ENCODE measurements around the gene MEIOSIN. TPM values are rescaled to one million over a fixed set of nuclear protein-coding genes. Genes with fewer than 3 reads are reported as not detected.

Gene MEIOSIN
- total RNA-seq, 1 experiment from 2014 or later: not detected

DNA sequence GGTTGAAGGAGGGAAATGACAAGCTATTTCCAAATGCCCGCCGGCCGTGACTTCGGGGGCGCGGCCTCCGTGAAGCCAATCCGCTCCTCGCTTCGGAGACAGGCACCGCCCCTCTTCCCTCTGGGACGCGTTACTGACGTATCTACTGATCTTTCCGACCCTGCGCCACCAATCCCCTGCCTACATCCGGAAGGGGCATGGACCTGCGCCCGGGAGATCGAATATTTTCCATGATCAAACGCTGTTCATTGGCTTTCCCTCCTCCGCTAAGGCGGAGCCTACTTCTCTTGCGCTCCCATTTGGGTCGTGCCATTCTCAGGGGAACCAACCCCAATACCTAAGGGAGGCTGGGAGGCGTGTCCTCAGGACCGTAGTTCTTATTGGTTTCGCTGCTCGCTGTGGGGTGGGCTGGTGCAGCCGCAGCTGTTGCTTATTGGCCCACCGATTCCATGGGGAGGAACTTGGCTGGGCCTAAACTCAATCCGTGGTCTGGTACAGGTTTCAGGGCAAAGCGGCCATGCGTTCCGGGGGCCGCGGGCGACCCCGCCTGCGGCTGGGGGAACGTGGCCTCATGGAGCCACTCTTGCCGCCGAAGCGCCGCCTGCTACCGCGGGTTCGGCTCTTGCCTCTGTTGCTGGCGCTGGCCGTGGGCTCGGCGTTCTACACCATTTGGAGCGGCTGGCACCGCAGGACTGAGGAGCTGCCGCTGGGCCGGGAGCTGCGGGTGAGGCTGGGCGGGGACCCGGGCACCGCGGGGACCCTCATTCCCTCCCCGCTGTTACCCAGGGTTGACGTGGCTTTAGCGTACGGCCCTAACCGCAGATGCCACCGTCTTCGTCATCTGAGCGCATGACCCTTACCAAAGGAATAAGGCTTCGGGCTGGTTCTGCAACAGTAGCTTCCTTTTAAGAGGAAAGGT, 40.8 kb upstream of the MEIOSIN start, which contains the start of gene QPCTL:
Gene QPCTL (plus strand): TSS at position 480 of the 919 bp plus-strand sequence. CDS start 38 bp downstream, at position 518.
- TF ChIP-seq, protein P1, sequence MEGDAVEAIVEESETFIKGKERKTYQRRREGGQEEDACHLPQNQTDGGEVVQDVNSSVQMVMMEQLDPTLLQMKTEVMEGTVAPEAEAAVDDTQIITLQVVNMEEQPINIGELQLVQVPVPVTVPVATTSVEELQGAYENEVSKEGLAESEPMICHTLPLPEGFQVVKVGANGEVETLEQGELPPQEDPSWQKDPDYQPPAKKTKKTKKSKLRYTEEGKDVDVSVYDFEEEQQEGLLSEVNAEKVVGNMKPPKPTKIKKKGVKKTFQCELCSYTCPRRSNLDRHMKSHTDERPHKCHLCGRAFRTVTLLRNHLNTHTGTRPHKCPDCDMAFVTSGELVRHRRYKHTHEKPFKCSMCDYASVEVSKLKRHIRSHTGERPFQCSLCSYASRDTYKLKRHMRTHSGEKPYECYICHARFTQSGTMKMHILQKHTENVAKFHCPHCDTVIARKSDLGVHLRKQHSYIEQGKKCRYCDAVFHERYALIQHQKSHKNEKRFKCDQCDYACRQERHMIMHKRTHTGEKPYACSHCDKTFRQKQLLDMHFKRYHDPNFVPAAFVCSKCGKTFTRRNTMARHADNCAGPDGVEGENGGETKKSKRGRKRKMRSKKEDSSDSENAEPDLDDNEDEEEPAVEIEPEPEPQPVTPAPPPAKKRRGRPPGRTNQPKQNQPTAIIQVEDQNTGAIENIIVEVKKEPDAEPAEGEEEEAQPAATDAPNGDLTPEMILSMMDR (IDR thresholded peaks at IDR 0.05; ENCODE audit: unreplicated experiment): no peak
- Mint-ChIP-seq H3K27ac (ENCODE audit: unreplicated experiment) (peak within 1 kb of the TSS; percentile 90), H3K9me3 (ENCODE audit: low read depth, unreplicated experiment) (no peaks in the 10 kb centered on the region), H3K4me1 (ENCODE audit: low read depth, unreplicated experiment) (peaks cover 3% of the 10 kb centered on the region), H3K27me3 (ENCODE audit: unreplicated experiment) (no peaks in the 10 kb centered on the region), H3K36me3 (ENCODE audit: insufficient read depth, unreplicated experiment) (peaks cover 66% of the 10 kb centered on the region), H3K4me3 (ENCODE audit: low read depth, unreplicated experiment) (peak within 1 kb of the TSS; percentile 82)
- CTCF ChIA-PET: interaction anchor here (0.6 to 4.1 kb wide), 23 partner anchors 10 to 386 kb away, joined by 3 to 46 read pairs (median 4); partner anchors contain the start of genes FBXO46, IRF2BP1, OPA3 and SIX5
- DNase-seq: peak; percentile 99
- BruUV-seq (replicated peaks): TSS peak; percentile 56
- intact Hi-C loops (cut with micrococcal nuclease; ENCODE audit: unreplicated experiment): no loop called here

DNA sequence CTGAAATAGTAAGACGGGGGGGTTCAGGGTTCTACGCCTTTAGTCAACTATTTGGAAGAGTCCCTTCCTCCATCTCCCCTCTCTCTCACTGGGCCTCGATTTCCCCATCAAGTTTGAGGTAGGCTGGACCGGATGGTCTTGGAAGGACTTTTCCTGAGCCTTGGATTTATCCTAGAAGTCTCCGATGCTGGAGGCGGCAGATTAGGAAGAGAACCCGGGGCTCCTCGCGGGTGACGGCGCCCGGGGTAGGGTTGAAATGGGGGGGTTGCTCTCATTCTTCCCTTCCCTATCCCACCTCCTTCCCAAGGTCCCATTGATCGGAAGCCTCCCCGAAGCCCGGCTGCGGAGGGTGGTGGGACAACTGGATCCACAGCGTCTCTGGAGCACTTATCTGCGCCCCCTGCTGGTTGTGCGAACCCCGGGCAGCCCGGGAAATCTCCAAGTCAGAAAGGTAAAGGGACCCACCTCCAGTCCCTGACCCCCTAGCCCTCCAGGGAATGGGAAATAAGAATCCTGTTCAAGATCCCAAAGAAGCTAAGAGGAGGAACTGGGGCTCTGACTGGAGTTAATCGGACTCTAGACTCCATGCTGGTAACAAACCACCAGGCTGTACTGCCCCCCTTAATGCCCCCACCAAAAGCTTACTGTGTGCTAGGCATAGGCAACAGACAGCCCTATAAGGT, 40.0 kb upstream of the MEIOSIN start:
- CTCF ChIA-PET: interaction anchor here (0.7 to 4.1 kb wide), 17 partner anchors 11 to 269 kb away, joined by 3 to 46 read pairs (median 5); partner anchors contain the start of genes FBXO46, OPA3 and SIX5
- no TSS peak for BruUV-seq (replicated peaks)
- H3K27me3 Mint-ChIP-seq (ENCODE audit: unreplicated experiment): no peaks in the 10 kb centered on the region
- H3K4me3 Mint-ChIP-seq (ENCODE audit: low read depth, unreplicated experiment): peak overlapping the region; percentile 82
- H3K27ac Mint-ChIP-seq (ENCODE audit: unreplicated experiment): peak overlapping the region; percentile 90
- TF ChIP-seq, protein P1 (IDR thresholded peaks at IDR 0.05; ENCODE audit: unreplicated experiment): peak; percentile 96
- H3K4me1 Mint-ChIP-seq (ENCODE audit: low read depth, unreplicated experiment): peaks cover 8% of the 10 kb centered on the region
- H3K9me3 Mint-ChIP-seq (ENCODE audit: low read depth, unreplicated experiment): no peaks in the 10 kb centered on the region
- intact Hi-C loops (cut with micrococcal nuclease; ENCODE audit: unreplicated experiment): no loop called here
- peak; percentile 92 for DNase-seq
- H3K36me3 Mint-ChIP-seq (ENCODE audit: insufficient read depth, unreplicated experiment): peaks cover 68% of the 10 kb centered on the region

DNA sequence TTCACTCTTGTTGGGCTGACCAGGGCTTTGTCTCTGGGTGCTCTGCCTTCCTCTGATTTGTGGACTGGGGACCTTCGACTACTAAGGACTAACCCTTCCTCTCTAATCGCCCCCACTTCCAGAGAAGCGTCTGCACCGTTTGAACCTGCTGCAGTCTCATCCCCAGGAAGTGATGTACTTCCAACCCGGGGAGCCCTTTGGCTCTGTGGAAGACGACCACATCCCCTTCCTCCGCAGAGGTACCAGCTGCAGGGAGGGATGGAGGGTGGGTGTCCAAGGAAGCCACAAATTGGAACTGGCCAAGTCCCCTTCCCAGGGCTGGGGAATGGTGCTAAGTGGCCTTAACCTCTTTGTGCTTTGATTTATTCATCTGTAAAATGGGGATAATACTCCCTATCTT, 31.6 kb upstream of the MEIOSIN start:
- no peak for DNase-seq
- BruUV-seq (replicated peaks): no TSS peak
- Mint-ChIP-seq H3K27ac (ENCODE audit: unreplicated experiment) (no peak overlapping the region), H3K9me3 (ENCODE audit: low read depth, unreplicated experiment) (no peaks in the 10 kb centered on the region), H3K4me1 (ENCODE audit: low read depth, unreplicated experiment) (peaks cover 8% of the 10 kb centered on the region), H3K27me3 (ENCODE audit: unreplicated experiment) (no peaks in the 10 kb centered on the region), H3K4me3 (ENCODE audit: low read depth, unreplicated experiment) (no peak overlapping the region), H3K36me3 (ENCODE audit: insufficient read depth, unreplicated experiment) (peaks cover 45% of the 10 kb centered on the region)
- intact Hi-C loops (cut with micrococcal nuclease; ENCODE audit: unreplicated experiment): no loop called here
- CTCF ChIA-PET: no interaction called here
- TF ChIP-seq, protein P1 (IDR thresholded peaks at IDR 0.05; ENCODE audit: unreplicated experiment): no peak

DNA sequence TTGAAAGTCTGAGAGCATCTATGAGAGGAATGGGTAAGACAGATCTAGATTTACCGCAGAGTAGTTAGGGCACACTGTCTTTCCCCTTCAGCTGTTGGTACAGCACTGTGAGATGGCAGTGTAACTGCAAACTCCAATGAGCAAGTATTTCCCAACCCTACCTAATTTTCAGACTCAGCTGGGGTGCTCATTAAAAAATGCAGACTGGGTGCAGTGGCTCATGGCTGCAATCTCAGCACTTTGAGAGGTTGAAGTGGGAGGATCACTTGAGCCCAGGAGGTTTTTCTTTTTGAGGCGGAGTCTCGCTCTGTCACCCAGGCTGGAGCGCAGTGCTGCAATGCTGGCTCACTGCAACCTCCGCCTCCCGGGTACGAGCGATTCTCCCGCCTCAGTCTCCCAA, 28.1 kb upstream of the MEIOSIN start:
- no peaks in the 10 kb centered on the region for H3K9me3 Mint-ChIP-seq (ENCODE audit: low read depth, unreplicated experiment)
- DNase-seq: no peak
- H3K27ac Mint-ChIP-seq (ENCODE audit: unreplicated experiment): no peak overlapping the region
- H3K4me3 Mint-ChIP-seq (ENCODE audit: low read depth, unreplicated experiment): no peak overlapping the region
- no TSS peak for BruUV-seq (replicated peaks)
- CTCF ChIA-PET: no interaction called here
- H3K27me3 Mint-ChIP-seq (ENCODE audit: unreplicated experiment): no peaks in the 10 kb centered on the region
- TF ChIP-seq, protein P1 (IDR thresholded peaks at IDR 0.05; ENCODE audit: unreplicated experiment): no peak
- intact Hi-C loops (cut with micrococcal nuclease; ENCODE audit: unreplicated experiment): no loop called here
- H3K36me3 Mint-ChIP-seq (ENCODE audit: insufficient read depth, unreplicated experiment): peaks cover 53% of the 10 kb centered on the region
- H3K4me1 Mint-ChIP-seq (ENCODE audit: low read depth, unreplicated experiment): no peaks in the 10 kb centered on the region
